HG02759 (cell line): ENCODE results near the gene TBCD.

Source experiments
- ATAC-seq: cut with Tn5 transposase; IDR thresholded peaks from one replicate; pipeline ENCODE4 v1.9.1; 2021; ENCODE audit warnings: mild to moderate bottlenecking, moderate library complexity; ENCODE audit not compliant: unreplicated experiment

TBCD gene

GRCh38 chr17:82898976-82899514 is 147.2 kb downstream of the TBCD start:
- ATAC-seq, result no peak

- ATAC-seq, result no peak
Observed at GRCh38 chr17:82899941-82900340, 148.1 kb downstream of the TBCD start.

DNA sequence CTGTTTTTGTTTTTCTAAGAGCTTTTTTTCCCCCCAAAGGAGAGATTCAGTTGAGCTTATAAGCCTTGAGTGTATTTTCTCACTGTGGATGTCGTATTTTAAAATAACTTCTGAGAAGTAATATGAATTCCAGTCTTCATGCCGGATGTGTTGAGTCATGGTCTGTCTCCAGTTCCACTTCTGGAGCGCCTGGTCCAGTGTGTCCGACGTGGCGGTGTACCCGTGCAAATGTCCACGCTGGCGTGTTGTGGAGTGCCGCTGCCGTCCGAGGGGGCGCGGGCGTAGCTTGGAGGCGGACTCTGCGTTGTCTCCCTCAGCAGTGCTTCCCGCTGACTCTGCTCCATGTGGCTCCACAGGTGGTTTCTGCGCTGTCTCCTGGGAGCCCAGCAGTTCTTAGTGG is 148.9 kb downstream of the TBCD start:
- ATAC-seq, result no peak

DNA sequence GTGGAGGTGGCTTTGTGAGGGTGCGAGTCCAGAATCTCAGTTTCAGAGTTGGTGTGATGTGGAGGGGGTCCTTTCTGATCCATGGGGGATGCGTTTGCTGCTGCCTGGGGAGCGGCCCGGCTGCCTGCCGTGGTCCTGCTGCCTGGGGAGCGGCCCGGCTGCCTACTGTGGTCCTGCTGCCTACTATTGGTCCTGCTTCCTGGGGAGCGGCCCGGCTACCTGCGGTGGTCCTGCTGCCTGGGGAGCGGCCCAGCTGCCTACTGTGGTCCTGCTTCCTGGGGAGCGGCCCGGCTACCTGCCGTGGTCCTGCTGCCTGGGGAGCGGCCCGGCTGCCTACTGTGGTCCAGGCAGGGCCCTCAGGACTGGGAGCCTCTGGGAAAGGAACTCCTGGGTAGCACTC is 149.5 kb downstream of the TBCD start:
- no peak for ATAC-seq

DNA sequence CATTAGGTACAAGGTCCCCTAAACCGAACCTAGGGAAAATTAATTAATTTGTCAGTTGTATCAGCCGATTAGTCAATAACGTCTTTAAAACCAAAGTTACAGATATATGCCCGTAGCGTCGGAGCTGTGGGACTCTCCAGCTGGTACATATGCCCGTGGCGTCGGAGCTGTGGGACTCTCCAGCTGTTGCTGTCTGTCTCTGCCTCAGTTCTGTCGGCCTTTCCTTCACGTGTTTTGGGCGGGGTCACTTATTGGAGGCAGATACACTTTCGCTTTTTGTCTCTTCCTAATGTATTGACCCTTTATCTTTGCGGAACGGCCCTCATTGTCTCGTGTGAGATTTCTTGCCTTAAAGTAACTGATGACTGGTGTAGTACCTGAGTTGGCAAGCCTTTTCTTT is 150.0 kb downstream of the TBCD start:
- ATAC-seq, result no peak

GRCh38 chr17:82902972-82903874 is 151.4 kb downstream of the TBCD start:
- no peak for ATAC-seq

- ATAC-seq, result no peak
Observed at GRCh38 chr17:82905130-82905529, 153.3 kb downstream of the TBCD start.

DNA sequence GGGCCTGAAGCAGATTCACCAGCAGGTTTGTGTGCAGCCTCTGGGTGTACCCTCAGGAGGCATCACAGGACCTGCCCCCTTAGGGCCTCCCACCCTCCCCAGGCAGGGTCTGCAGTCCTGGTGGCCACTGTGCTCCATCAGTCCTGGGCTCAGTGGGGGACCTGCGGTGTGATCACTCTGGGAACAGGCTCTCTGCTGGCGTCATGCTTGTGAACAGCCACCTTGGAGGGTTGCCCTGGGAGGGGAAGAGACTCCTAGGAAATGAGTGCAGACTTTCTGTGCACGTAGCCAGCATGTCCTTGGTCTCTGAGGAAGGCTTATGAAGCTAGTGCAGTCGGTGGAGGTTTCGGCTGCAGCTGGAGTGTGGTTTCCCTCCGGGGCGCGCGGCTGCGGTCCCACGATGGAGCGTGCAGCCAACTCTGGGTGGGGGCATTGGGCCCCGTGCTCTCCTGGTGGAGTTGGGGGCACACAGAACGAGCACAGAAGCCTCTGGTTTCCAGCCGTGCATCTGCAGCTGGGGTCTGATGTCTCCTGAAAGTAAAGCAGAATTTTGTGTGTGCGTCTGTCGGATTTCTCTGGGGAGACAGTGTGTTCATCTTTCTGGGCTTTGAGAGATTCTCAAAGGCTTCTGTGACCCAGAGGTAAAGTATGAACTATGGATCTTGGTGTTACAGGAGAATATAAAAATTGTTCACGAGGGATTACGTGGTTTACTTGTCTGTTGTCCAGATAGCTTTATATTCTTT is 156.1 kb downstream of the TBCD start:
- ATAC-seq, result no peak

- ATAC-seq, result no peak
Observed at GRCh38 chr17:82908543-82909160, 156.8 kb downstream of the TBCD start.

DNA sequence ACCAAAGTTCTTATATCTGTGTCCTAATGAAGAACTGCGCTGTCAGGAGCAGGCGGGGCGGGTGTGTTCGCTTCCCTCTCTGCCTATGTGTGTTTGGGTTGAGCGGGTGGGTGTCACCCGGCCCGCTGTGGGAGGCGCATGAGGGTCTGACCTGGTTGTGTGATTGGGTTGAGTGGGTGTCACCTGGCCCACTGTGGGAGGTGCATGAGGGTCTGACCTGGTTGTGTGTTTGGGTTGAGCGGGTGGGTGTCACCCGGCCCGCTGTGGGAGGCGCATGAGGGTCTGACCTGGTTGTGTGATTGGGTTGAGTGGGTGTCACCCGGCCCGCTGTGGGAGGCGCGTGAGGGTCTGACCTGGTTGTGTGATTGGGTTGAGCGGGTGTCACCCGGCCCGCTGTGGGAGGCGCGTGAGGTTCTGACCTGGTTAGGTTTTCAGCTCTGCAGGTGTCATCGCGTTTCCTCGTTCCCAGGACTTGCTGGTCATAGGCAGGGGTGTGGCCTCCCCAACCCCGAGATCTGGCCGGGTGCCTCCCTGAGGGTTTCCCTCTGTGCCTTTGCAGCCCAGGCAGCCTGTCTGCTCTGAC is 157.5 kb downstream of the TBCD start:
- no peak for ATAC-seq

DNA sequence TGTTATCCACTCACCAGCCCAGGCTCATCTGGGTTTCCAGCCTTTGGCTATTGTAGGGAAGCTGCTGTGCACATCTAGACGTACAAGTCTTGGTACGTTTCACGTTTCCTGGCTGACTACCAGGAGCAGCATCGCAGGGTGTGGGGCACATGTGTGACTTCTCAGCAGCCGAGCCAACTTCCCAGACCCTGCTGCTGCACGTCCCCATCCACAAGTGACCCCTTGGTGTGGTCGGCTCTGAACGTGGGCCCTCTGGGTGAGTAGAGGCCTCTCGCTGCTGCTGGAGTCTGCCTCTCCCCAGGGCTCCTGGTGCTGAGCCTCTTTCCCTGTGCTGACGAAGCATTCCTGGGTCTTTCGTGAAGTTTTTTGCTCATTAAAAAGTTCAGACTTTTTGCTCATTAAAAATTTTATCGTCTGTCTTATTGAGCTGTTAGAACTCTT is 158.2 kb downstream of the TBCD start:
- no peak for ATAC-seq

- ATAC-seq, result no peak
Observed at GRCh38 chr17:82910770-82911169, 158.9 kb downstream of the TBCD start.

- ATAC-seq, result no peak
Observed at GRCh38 chr17:82911822-82912221, 160.0 kb downstream of the TBCD start.

GRCh38 chr17:82912484-82913089 is 160.7 kb downstream of the TBCD start:
- no peak for ATAC-seq

- no peak for ATAC-seq
Observed at GRCh38 chr17:82913304-82914043, 161.6 kb downstream of the TBCD start.

GRCh38 chr17:82914375-82914774 is 162.5 kb downstream of the TBCD start:
- no peak for ATAC-seq

DNA sequence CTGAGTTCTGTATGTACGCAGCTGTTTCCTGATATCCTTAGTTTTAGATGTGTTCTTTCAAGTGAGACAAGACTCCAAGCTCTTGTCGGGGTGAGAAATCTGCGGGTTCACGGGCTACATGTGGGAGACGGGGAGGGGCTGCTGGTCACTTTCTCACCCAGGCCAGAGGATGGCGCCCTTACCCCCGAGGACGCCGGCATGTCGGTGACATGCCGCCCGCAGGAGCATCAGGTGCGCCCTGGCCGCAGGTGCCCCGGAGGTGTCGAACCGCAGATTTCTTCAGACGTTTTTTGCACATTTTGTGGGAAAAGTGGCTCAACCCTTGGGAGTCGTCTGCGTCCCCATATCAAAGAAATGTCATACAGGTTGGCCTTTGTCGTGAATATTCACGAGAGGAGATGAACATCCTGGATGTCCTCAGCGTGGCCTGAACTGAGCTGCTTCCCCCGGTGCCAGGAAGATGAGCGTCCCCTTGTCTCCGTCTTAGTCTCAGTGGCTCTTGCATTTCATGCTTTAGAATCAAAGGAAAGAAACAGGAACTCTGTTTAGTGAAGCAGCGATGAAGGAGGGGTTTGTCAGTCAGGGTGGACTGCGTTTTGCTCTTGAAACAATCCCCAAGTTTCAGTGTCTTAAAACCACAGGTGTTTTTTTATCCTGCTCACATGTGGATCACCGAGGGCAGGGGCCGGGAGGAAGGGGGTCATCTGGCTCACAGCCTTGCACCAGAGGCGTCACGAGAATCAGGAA is 163.3 kb downstream of the TBCD start:
- no peak for ATAC-seq

- no peak for ATAC-seq
Observed at GRCh38 chr17:82915757-82916027, 163.8 kb downstream of the TBCD start.

DNA sequence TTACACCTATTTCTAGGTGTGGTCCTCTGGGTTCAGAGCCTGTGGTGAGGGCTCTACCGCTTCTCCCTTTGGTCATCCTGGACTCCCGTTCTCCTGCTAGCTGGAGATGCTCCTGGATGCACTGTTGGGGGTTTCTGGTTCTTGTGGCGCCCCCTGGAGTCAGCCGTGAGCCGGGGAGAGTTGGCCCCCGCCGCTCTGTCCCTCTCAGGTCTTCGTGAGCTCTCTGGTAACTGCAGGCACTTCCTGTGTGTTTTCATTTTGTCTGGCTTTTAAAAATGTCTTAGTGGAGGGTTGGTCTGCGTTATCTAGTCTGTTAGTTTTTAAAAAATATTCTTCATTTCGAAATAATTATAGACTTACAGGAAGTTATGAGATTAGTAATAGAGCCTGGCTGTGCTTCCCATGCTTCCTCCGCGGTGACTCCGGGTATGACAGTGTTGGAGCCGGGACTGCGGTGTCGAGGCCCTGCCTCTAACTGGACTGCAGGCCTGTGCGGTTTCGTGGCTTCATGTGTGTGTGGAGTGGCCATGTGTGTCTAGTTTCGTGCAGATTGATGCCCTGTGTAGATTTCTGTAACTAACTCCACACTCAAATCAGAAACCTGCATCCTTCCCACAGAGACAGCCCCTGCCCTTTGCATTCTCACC is 166.0 kb downstream of the TBCD start:
- ATAC-seq, result no peak
